Cardiac fibroblast (primary cell): ENCODE measurements around the gene TALDO1.

Source experiments
- DNase-seq, 2 donors: peaks; one replicate each; pipeline versions ENCODE4 v3.0.0 to v3.0.0-alpha.2; 2010; ENCODE audit warnings: low read depth in 2 of 2
- H3K4me3 ChIP-seq, 2 donors: replicated peaks in 1 of 2; 1 replicate in 1 of 2; 2 replicates in 1 of 2; pipeline ENCODE4 v1.5.1; 2011; ENCODE audit warnings: low read depth in 2 of 2, low read length in 2 of 2, mild to moderate bottlenecking in 2 of 2, moderate library complexity in 1 of 2
- CTCF ChIP-seq: IDR thresholded peaks from one replicate; pipeline ENCODE4 v1.5.1; 2011; ENCODE audit warnings: low read depth, mild to moderate bottlenecking, low read length, inconsistent platforms

The TALDO1 gene

DNA sequence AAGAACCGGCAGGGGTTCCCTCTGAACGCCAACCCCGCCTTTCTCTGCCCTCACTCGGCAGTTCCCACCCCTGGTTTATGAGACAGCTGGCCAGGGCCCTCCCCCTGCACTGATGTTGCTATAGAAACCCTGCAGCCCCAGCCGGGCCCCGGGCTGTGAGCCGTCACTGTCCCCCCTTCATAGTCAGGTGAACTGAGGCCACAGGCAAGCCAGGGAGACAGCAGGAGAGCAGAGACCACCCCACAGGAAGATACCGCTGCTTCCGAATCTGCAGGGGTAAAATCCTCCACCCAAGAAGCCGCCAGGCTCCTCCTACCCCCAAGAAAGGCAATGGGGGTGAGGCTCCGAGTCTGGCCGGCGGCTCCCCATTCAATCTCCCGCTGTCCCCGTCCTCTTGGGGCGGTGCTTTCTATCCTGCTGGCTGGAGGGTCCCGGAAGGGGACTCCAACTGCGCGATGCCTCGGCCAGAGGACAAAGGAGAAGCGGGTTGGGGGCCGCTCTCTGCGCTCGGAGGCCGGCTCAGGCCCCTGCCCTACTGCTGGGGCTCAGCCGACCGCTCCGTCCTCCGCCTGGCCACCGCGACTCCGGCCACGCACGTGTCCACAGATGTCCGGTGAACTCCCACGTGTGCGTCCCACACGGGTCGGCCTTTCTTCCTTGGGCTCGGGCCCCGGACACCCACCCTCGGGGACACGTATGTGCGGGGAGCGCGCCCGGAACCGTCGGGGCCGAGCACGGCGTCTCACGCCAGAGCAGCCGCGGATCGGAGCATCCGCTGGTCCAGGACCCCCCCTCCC, 50.2 kb downstream of the TALDO1 start:
- no peak for TF ChIP-seq CTCF
- H3K4me3 ChIP-seq: peak overlapping the region; percentile 69 to 77
- peak; percentile 77 to 82 for DNase-seq

- peak; percentile 38 for TF ChIP-seq CTCF
- peak within 1 kb of the TSS; percentile 69 to 77 for H3K4me3 ChIP-seq
- DNase-seq: peak; percentile 67 to 75
Measured at GRCh38 chr11:798093-798713, 50.9 kb downstream of the TALDO1 start, which contains the start of gene SLC25A22. Gene SLC25A22, minus strand, starts transcription at chr11:798281. Its CDS starts 3,275 bp downstream, at chr11:795006.

DNA sequence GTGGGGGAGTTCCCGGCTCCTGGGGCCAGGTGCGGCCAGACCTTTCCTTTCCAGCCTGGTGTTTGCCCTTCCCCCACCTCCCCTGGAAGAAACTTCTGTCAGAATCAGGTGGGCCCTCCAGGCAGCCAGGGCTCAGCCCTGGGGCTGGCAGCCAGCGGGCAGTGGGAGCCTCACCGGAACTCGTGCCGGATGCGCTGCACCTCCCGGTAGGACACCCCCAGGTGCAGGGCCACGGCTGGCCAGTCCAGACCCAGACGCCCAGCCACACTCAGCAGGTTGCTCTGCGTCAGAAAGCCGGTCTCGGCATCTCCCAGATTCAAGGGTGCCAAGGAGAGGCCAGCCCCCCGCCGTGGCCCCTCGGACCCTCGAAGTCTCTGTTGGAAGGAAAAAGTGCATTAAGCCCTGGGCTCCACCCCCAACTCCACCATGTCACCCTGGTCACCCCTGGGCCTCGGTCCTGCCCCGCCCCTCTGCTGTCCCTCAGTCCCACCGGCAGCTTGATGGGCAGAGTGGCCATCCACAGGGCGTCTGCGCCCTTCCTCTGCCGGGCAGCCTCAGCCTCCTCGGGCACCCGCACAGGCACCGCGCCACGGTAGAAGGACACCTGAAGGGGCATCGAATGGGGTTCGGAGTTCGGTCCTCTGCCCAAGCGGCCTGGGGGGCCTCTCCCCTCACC, 52.5 kb downstream of the TALDO1 start:
- TF ChIP-seq CTCF: no peak
- H3K4me3 ChIP-seq: no peak overlapping the region
- no peak for DNase-seq

DNA sequence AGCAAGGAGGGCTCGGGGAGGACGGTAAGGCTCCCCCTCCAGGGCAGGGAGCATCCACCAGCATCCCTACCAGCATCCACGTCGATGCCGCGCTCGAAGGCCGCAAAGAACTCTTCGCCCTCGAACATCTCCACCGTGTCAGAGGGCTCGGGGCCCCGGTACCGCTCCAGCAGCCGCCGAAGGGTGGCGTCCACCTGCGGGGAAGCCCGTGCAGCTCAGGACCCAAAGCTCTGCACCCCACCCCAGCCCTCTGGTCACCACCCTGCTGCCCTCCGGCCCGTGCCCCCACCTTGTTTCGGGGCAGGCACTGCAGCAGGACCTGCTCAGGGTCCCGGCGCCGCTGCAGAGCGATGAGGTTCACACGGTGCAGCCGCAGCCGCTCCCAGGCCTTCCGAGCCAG, 53.2 kb downstream of the TALDO1 start:
- DNase-seq: no peak
- TF ChIP-seq CTCF: no peak
- no peak overlapping the region for H3K4me3 ChIP-seq

DNA sequence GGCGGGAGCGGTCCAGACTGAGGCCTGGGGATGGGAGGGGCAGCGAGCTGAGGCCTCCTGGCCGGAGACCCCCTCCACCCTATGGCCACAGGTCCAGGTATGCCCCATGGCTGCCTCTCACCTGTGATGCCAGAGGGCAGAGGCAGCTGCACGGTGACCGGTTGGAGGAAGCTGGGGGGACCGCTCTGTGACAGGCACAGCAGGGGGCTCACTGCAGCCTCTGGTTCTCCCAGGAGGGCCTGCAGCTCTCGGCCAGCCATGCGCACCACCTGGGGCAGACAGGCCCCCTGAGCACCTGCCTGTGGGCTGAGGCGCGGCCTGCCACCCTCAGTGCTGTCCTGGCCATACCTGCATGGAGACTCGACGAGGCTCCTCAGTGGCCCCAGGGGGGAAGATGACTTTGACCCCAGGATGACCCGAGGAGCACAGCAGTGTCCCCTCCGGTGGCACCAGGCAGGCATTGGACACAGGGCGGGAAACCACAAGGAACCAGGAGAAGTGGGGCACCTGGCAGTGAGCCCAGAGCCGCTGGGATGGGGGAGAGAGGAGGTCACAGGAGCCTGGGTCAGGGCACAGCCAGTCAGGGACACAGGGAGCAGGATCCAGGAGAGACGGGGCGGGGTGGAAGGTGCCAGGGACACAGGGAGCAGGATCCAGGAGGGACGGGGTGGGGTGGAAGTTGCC, 54.0 kb downstream of the TALDO1 start:
- H3K4me3 ChIP-seq: no peak overlapping the region
- DNase-seq: no peak
- TF ChIP-seq CTCF: no peak

DNA sequence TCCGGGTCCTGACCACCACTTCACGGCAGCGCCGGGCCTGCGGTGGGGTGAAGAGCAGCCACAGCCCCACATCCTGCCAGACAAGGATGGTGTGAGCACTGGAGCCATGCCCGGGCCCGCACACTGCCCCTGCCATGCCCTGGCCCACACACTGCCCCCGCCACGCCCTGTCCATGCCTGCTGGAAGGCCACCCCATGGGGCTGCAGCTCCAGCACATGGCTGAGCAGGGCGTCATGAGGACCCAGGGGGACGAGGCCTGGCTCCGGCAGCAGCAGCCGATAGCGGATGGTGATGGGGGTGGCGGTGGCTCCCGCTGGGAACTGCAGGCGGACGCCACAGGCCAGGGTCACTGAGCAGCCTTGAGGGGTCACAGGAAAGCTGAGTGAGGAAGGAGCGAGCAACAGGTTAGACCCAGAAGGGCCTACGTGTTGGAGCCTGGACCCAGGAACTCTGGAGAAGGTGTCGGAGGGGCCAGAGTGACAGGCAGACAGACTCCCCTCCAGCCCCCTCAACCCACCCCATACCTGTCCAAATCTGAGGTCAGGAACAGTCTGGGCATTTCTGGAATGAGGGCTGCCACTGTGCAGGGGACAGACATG, 54.9 kb downstream of the TALDO1 start:
- no peak overlapping the region for H3K4me3 ChIP-seq
- no peak for DNase-seq
- TF ChIP-seq CTCF: no peak
